ENCODE data around the gene HUNK. TPM values are rescaled to one million over a fixed set of nuclear protein-coding genes. Genes with fewer than 3 reads are reported as not detected.
"Not testable (repeated sequence)": the region's sequence is repeated elsewhere in the genome, so short reads cannot be mapped to it uniquely, and the experiment has no call there.

Gene HUNK
- total RNA-seq, 2 experiments from 2014 or later, result 0.15 TPM; not detected in 1

GRCh38 chr21:31945546-31945945, 72.7 kb downstream of the HUNK start:
- ChIA-PET POLR2A (no interaction called here), CTCF (no interaction called here)

DNA sequence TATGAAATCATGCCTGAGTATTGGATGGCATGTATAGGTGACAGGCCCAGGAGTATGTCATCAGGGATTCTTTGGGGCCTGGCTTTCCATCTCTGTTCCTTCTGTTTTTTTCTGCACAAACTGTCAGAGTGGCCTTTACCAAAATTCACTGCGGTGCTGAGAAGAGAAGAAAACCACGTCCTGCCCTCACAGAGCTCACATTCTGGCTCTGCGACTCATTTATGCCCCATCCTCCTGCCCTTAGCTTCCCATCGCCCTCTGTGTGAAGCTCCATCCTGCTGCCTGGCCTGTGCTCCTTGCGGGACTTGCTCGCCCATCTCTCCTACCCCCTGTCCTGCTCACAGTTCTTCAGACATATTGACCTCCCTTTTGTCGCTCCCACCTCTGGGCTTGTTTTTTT, 73.4 kb downstream of the HUNK start:
- POLR2A ChIA-PET, result no interaction called here
- CTCF ChIA-PET, result no interaction called here

- POLR2A ChIA-PET, result not testable (repeated sequence)
These were observed 74.2 kb downstream of the HUNK start for GRCh38 chr21:31946876-31947550.

DNA sequence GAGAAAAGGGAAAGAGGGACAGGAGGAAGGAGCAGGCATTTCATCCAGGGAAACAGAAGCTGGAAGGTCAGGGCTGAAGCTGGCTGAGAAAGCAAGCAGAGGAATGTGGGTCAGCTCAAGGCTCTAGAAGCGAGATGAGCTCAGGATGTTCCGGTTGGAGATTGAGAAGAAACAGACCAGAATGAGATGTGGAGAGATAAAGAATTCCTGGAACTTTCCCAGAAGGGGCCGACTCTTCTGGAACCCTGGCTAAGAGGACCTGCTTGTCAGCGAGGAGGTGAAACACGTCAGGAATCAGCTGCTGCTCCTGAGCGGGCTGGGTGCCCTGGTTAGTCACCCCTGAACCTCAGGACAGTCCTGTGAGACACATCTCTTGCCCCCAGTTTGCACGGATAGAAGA, 75.9 kb downstream of the HUNK start:
- CTCF ChIA-PET, result no interaction called here
- POLR2A ChIA-PET, result no interaction called here

More at GRCh38 chr21:31946876-31947550, 74.2 kb downstream of the HUNK start:
- CTCF ChIA-PET, result not testable (repeated sequence)

DNA sequence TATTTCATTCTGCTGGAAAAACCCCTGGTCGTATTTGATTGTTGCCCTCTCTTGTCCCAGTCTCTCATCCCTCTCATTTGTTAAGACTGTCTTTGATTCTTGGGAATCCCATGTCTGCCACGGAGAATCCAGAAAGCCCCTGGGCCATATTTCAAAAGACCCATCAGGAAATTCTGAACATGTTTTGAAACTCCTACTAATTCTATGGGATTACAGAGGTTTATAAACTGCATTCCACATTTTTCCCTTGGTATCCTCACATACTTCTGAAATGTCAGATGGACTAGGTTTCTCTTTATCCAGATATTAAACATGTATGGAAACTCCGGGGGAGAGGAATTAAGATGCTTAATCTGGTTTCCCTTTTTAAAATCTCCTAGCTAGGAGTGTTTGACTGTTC, 80.0 kb downstream of the HUNK start:
- POLR2A ChIA-PET, result no interaction called here
- CTCF ChIA-PET, result no interaction called here

GRCh38 chr21:31957631-31958030, 84.8 kb downstream of the HUNK start:
- CTCF ChIA-PET, result no interaction called here
- POLR2A ChIA-PET, result no interaction called here

- CTCF ChIA-PET, result no interaction called here
- POLR2A ChIA-PET, result no interaction called here
These were observed 87.1 kb downstream of the HUNK start for GRCh38 chr21:31959881-31960280.

- ChIA-PET POLR2A (no interaction called here), CTCF (no interaction called here)
These were observed 88.2 kb downstream of the HUNK start for GRCh38 chr21:31961027-31961426.

DNA sequence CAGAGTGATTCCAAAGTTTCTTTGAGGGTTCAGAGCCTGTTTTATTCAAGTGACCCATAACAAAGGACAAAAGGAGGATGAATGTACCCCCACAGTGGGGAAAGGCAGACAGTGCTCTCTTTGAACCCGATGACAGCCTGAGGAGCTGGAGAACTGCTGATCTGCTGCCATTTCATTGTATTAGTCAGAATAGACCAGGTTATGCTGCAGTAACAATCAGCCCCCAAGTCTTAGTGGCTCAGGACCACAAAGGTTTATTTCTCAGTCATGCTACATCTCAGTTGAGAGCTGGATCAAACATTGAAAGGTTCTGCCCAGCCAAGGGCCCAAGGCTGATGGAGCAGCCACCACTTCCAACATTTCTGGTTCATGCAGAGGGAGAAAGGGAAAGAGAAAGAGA, 88.9 kb downstream of the HUNK start:
- CTCF ChIA-PET, result no interaction called here
- POLR2A ChIA-PET, result no interaction called here

DNA sequence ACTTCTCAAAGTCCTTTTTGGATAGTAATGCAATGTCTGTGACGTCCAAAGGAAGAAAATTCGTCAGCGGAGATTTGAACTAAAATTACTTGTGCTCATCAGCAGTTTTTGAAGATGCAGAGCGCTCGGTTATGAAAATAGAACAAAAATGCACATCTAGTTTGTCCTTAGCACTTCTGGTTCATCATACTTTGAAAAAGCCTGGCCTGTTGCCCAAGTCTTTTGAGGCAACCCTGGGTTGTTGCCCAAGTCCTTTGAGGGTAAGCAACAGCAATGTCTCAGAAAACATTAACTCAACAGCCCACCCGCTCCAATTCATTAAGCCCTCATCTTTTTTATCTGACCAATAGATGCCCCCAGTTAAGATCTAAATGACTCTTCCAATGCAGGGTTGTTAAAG, 91.9 kb downstream of the HUNK start:
- ChIA-PET POLR2A (no interaction called here), CTCF (interaction anchor here (0.5 kb wide), 1 partner anchor 144 kb away, joined by 5 read pairs; no protein-coding TSS in a partner anchor)

DNA sequence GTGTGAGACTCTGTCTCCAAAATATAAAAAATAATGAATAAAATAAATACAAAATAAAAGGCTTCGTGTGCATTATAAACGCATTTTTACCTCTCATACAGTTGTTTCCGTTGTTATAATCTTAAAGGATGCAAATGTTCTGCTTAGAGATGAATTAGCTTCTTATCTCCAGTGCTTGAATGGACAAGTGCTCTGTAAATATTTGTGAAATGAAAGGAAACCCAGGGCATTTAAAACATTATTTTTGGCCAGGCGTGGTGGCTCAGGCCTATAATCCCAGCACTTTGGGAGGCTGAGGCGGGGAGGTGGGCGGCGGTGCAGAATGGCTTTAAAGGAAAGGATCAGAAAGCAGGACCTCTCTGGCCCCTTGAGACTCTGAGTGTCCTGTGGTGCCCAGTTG, 94.5 kb downstream of the HUNK start:
- ChIA-PET POLR2A (no interaction called here), CTCF (no interaction called here)

DNA sequence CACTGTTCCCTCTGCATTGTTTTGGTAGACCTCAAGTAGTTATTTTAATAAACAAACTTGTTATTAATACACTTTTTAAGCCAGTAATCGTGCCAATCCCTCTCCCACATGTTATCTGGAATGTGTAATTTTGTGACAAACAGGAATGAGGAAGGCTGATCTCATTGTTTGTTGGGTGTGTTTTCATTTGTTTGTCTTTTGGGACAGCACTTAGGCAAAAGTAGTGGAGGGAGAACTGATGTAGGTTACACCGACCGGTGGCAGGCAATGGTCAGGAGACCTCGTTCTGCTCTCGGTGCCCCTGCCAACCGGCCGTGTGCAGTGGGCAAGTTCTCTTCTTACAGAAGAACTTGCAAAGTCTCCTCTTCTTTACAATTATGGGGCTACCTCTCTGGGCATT, 99.8 kb downstream of the HUNK start:
- CTCF ChIA-PET, result no interaction called here

GRCh38 chr21:31973402-31973944, 100.7 kb downstream of the HUNK start:
- CTCF ChIA-PET, result no interaction called here
- POLR2A ChIA-PET, result no interaction called here

More for the DNA sequence above, 99.8 kb downstream of the HUNK start:
- POLR2A ChIA-PET, result no interaction called here

- POLR2A ChIA-PET, result no interaction called here
- CTCF ChIA-PET, result no interaction called here
These were observed 101.7 kb downstream of the HUNK start for GRCh38 chr21:31974454-31974985.

DNA sequence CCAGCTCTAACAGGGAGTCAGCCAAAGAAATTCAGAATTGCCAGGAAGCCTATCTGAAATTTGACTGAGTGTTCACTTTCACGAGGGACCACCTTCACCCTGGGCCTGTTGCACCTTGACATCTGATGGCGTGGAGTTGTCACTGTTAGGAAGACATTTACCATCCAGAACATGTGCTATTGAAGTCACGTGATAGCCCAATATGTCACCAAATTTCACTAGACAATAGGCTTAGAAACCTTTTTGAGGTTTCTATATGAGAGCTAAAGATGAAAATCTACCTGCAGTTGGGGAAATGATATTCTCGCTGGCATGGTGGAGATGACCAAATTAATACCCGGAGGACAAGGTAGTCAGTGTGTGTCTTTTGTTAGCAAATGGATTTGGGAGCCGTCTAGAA, 102.7 kb downstream of the HUNK start:
- CTCF ChIA-PET, result no interaction called here
- POLR2A ChIA-PET, result no interaction called here

GRCh38 chr21:31977816-31978215, 105.0 kb downstream of the HUNK start:
- ChIA-PET CTCF (no interaction called here), POLR2A (no interaction called here)

- ChIA-PET CTCF (no interaction called here), POLR2A (no interaction called here)
These were observed 110.3 kb downstream of the HUNK start for GRCh38 chr21:31983120-31983519.

DNA sequence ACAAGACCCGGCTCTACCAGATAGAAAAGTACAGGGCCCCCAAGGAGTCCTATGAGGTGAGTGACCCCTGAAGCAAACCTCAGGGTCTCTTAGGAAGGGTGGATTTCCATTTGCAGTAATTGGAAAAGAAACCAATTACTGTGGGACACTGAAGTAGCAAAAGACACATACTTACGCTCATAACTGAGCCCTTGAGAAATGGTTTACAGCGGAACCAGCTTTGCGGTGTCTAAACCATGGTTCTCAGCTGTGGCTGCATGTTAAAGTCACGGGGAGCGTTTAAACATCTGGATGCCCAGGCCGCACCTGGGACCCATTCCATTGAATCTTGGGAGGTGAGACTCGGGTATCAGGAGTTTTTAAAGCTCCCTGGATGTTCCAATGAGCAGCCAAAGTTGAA, 110.7 kb downstream of the HUNK start:
- CTCF ChIA-PET, result no interaction called here
- POLR2A ChIA-PET, result no interaction called here

GRCh38 chr21:31985398-31985797, 112.6 kb downstream of the HUNK start:
- POLR2A ChIA-PET, result no interaction called here
- CTCF ChIA-PET, result no interaction called here

- POLR2A ChIA-PET, result no interaction called here
These were observed 113.4 kb downstream of the HUNK start for GRCh38 chr21:31986035-31986856.

GRCh38 chr21:31987696-31988095, 114.9 kb downstream of the HUNK start:
- ChIA-PET CTCF (no interaction called here), POLR2A (no interaction called here)

More at GRCh38 chr21:31986035-31986856, 113.4 kb downstream of the HUNK start:
- CTCF ChIA-PET, result no interaction called here
